HL-60 (cell line): Measurements from ENCODE around the gene ERCC3.

Experiments
- DNase-seq, 2 experiments: peaks; one replicate each; pipeline ENCODE4 v3.0.0-alpha.2; 2010 to 2020; ENCODE audit warnings: low read depth in 1 of 2, low spot score in 1 of 2
- H3K27ac ChIP-seq: fragments of 250-450 bp; sonication (Bioruptor Pico); replicated peaks from 2 replicates; pipeline ENCODE4 v1.5.1; 2020; ENCODE audit warnings: mild to moderate bottlenecking, moderate library complexity
- H3K27me3 ChIP-seq: fragments of 250-450 bp; sonication (Bioruptor Pico); 2 replicates; pipeline ENCODE4 v1.5.1; 2021; ENCODE audit warnings: mild to moderate bottlenecking, moderate library complexity; ENCODE audit not compliant: insufficient read depth, poor library complexity, severe bottlenecking
- H3K4me3 ChIP-seq: replicated peaks from 2 replicates; pipeline ENCODE4 v1.5.1; 2011; ENCODE audit warnings: mild to moderate bottlenecking, control low read depth, low read length; ENCODE audit not compliant: insufficient read depth
- CTCF ChIP-seq: IDR thresholded peaks from one replicate; pipeline ENCODE4 v1.5.1; 2011; ENCODE audit warnings: low read length, control low read depth, inconsistent platforms; ENCODE audit not compliant: insufficient read depth
- GABPA ChIP-seq: IDR thresholded peaks from 2 replicates; pipeline ENCODE4 v1.6.1; 2012; ENCODE audit warnings: low read depth
- POLR2AphosphoS5 ChIP-seq: IDR thresholded peaks from 2 replicates; pipeline ENCODE4 v1.6.1; 2012; ENCODE audit warnings: low read depth
- SPI1 ChIP-seq: IDR thresholded peaks from 2 replicates; pipeline ENCODE4 v1.6.1; 2012; ENCODE audit warnings: low read depth, mild to moderate bottlenecking, borderline replicate concordance
- TF ChIP-seq, protein P1 (sequence below): IDR thresholded peaks from 2 replicates; pipeline ENCODE4 v1.6.1; 2012; ENCODE audit warnings: low read depth; ENCODE audit not compliant: insufficient replicate concordance

The ERCC3 gene

GRCh38 chr2:127219171-127220070 lies 74.5 kb downstream of the ERCC3 start:
- peak overlapping the region; percentile 24 for H3K4me3 ChIP-seq
- peaks cover 43% of the 10 kb centered on the region for H3K27me3 ChIP-seq
- no peak for DNase-seq
- no peak overlapping the region for H3K27ac ChIP-seq
- TF ChIP-seq POLR2AphosphoS5: no peak

DNA sequence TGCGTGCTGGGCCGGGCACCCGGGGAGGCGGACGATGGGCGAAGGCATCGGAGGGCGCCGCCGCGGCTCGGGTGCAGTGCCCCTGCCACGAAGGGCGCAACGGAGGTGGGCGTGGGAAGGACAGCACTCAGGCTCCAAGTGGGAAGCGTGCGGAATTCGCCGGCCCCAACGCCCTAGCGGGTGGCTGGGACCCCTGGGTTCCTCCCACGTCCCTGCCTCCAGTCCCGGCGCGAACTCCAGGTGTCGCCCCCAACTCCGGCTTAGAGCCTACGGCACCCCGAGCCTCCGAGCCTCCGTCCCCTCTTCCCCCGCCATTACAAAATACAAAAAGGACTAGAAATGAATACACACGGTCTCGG lies 75.2 kb downstream of the ERCC3 start:
- H3K27ac ChIP-seq: no peak overlapping the region
- H3K27me3 ChIP-seq: peaks cover 43% of the 10 kb centered on the region
- H3K4me3 ChIP-seq: peak overlapping the region; percentile 24; the same call in 1 of the 2 replicates
- TF ChIP-seq GABPA: no peak
- DNase-seq: no peak

GRCh38 chr2:127217470-127218325 lies 76.2 kb downstream of the ERCC3 start:
- DNase-seq: no peak
- TF ChIP-seq CTCF (no peak), SPI1 (no peak), GABPA (no peak), POLR2AphosphoS5 (no peak)
- TF ChIP-seq, protein P1, sequence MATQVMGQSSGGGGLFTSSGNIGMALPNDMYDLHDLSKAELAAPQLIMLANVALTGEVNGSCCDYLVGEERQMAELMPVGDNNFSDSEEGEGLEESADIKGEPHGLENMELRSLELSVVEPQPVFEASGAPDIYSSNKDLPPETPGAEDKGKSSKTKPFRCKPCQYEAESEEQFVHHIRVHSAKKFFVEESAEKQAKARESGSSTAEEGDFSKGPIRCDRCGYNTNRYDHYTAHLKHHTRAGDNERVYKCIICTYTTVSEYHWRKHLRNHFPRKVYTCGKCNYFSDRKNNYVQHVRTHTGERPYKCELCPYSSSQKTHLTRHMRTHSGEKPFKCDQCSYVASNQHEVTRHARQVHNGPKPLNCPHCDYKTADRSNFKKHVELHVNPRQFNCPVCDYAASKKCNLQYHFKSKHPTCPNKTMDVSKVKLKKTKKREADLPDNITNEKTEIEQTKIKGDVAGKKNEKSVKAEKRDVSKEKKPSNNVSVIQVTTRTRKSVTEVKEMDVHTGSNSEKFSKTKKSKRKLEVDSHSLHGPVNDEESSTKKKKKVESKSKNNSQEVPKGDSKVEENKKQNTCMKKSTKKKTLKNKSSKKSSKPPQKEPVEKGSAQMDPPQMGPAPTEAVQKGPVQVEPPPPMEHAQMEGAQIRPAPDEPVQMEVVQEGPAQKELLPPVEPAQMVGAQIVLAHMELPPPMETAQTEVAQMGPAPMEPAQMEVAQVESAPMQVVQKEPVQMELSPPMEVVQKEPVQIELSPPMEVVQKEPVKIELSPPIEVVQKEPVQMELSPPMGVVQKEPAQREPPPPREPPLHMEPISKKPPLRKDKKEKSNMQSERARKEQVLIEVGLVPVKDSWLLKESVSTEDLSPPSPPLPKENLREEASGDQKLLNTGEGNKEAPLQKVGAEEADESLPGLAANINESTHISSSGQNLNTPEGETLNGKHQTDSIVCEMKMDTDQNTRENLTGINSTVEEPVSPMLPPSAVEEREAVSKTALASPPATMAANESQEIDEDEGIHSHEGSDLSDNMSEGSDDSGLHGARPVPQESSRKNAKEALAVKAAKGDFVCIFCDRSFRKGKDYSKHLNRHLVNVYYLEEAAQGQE: no peak
- peaks cover 39% of the 10 kb centered on the region for H3K27me3 ChIP-seq
- no peak overlapping the region for H3K27ac ChIP-seq
- no peak overlapping the region for H3K4me3 ChIP-seq

DNA sequence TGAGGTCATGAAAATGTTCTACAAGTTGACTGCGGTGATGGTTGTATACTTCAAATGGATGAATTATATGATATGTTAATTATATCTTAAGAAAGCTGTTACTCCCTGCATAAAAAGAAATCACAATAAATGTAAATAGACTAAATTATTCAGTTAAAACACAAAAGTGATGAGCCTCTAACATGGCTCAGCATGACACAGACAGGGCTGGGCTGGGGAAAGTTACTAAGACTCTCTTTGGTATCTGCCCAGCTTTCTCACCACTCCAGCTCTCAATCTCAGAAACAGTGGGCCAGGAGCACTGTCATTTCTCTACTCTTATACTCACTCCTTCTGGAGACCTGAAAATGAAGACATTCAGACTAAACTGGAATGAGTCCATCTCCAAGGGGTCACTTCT lies 77.4 kb downstream of the ERCC3 start:
- Histone ChIP-seq H3K27ac (no peak overlapping the region), H3K4me3 (no peak overlapping the region), H3K27me3 (peaks cover 40% of the 10 kb centered on the region)
- TF ChIP-seq POLR2AphosphoS5 (no peak), GABPA (no peak), SPI1 (no peak), CTCF (no peak)
- TF ChIP-seq, protein P1: no peak
- no peak for DNase-seq
